ENCODE data around the gene SLIT3. TPM values are rescaled to one million over a fixed set of nuclear protein-coding genes. Genes with fewer than 3 reads are reported as not detected.

Gene SLIT3
- total RNA-seq, 1 donor from 2014 or later, result 3.2 TPM

DNA sequence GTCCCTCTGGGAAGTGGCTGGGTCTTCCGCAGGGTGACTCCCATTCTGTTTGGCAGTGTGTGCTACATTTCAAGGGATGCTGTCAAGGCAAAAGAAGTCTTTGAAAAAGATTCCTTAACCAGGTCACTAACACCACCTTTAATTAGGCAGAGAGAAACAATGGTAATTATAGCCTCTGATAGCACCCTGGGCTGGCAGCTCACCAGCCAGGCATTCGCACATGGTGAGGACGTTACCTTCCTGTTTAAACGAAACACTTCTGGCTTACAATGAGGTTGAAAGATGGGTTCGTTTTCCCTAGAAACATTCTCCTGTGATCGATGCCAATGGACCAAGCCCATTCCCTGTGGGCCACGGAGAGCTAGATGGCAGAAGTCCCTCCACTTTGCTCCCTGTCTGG, 491.7 kb downstream of the SLIT3 start:
- Mint-ChIP-seq H3K27me3 (ENCODE audit: unreplicated experiment) (peaks cover 8% of the 10 kb centered on the region), H3K4me3 (ENCODE audit: unreplicated experiment) (no peak overlapping the region), H3K27ac (ENCODE audit: unreplicated experiment) (no peak overlapping the region), H3K9me3 (ENCODE audit: unreplicated experiment) (no peaks in the 10 kb centered on the region), H3K36me3 (ENCODE audit: low read depth, unreplicated experiment) (no peaks in the 10 kb centered on the region), H3K4me1 (ENCODE audit: unreplicated experiment) (peaks cover 16% of the 10 kb centered on the region)
- TF ChIP-seq, protein P1, sequence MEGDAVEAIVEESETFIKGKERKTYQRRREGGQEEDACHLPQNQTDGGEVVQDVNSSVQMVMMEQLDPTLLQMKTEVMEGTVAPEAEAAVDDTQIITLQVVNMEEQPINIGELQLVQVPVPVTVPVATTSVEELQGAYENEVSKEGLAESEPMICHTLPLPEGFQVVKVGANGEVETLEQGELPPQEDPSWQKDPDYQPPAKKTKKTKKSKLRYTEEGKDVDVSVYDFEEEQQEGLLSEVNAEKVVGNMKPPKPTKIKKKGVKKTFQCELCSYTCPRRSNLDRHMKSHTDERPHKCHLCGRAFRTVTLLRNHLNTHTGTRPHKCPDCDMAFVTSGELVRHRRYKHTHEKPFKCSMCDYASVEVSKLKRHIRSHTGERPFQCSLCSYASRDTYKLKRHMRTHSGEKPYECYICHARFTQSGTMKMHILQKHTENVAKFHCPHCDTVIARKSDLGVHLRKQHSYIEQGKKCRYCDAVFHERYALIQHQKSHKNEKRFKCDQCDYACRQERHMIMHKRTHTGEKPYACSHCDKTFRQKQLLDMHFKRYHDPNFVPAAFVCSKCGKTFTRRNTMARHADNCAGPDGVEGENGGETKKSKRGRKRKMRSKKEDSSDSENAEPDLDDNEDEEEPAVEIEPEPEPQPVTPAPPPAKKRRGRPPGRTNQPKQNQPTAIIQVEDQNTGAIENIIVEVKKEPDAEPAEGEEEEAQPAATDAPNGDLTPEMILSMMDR (IDR thresholded peaks at IDR 0.05; ENCODE audit: unreplicated experiment), result no peak
- DNase-seq (ENCODE audit: low spot score), result no peak

DNA sequence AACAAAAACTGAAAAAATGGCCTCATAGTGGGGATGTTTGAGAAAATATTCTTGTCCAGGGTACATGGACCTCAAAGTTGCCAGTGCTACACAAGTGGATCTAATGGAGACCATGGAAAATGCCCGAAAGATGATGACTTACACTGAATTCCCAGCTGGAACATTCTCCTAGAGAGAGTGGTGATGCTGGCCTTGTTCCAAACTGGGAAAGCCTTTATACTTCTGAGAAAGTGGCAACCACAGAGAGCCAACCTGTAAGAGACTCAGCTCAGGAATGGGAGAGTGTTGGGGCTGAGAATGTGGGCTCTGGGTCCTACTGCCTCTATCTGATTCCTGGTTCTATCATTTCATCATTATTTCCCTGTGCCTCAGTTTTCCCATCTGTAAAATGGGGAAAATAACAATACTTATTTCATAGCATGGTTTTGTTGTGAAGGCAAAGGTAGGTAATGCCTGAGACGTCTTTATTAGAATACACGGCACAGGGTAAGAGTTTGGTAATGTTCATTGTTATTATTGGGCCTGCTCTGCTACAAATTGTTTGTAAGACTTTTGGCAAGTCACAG, 492.8 kb downstream of the SLIT3 start:
- no peak overlapping the region for H3K4me3 Mint-ChIP-seq (ENCODE audit: unreplicated experiment)
- peaks cover 8% of the 10 kb centered on the region for H3K27me3 Mint-ChIP-seq (ENCODE audit: unreplicated experiment)
- H3K36me3 Mint-ChIP-seq (ENCODE audit: low read depth, unreplicated experiment), result no peaks in the 10 kb centered on the region
- TF ChIP-seq, protein P1 (IDR thresholded peaks at IDR 0.05; ENCODE audit: unreplicated experiment), result no peak
- H3K27ac Mint-ChIP-seq (ENCODE audit: unreplicated experiment), result no peak overlapping the region
- DNase-seq (ENCODE audit: low spot score), result no peak
- no peaks in the 10 kb centered on the region for H3K9me3 Mint-ChIP-seq (ENCODE audit: unreplicated experiment)
- H3K4me1 Mint-ChIP-seq (ENCODE audit: unreplicated experiment), result peaks cover 14% of the 10 kb centered on the region

DNA sequence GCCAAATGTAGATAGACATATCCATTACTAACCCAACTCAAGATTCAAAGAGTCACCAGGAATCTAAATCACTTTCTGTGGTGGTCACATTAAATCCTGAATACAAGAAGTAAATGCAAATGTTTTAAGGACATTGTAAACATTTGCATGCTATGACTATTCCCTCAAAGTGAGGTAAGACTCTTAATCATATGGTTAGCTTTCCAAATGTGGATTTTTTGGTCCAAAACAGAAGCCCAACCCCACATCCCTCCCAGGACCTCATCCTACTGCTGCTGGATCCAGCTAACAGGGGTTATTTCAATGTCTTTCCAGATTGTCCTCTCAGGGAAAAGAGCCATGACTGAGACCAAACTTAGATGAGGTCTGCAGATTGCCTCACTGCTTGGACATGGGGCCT, 493.7 kb downstream of the SLIT3 start:
- no peaks in the 10 kb centered on the region for H3K9me3 Mint-ChIP-seq (ENCODE audit: unreplicated experiment)
- H3K4me3 Mint-ChIP-seq (ENCODE audit: unreplicated experiment), result no peak overlapping the region
- DNase-seq (ENCODE audit: low spot score), result no peak
- H3K4me1 Mint-ChIP-seq (ENCODE audit: unreplicated experiment), result peaks cover 14% of the 10 kb centered on the region
- TF ChIP-seq, protein P1 (IDR thresholded peaks at IDR 0.05; ENCODE audit: unreplicated experiment), result no peak
- no peaks in the 10 kb centered on the region for H3K36me3 Mint-ChIP-seq (ENCODE audit: low read depth, unreplicated experiment)
- H3K27me3 Mint-ChIP-seq (ENCODE audit: unreplicated experiment), result peaks cover 8% of the 10 kb centered on the region
- no peak overlapping the region for H3K27ac Mint-ChIP-seq (ENCODE audit: unreplicated experiment)

DNA sequence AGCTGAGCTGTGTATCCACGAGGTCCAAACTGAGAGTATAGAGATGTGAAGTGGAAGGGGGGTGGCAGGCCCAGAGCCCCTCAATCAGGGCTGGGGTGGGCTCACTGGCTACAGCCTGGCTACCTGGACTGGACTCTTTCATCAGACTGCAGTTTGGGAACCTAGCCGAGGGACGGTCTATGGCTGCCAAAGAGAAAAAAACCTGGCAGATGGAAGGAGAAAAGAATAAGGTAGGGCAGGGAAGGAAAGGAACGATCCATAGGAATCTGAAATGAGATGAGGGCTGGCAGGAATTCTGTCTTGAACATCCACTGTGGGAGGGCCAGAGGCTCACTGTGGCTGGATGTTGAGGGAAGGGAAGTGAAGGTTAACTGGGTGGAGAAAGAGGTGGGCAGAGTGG, 497.4 kb downstream of the SLIT3 start:
- Mint-ChIP-seq H3K36me3 (ENCODE audit: low read depth, unreplicated experiment) (no peaks in the 10 kb centered on the region), H3K4me1 (ENCODE audit: unreplicated experiment) (peaks cover 23% of the 10 kb centered on the region), H3K27ac (ENCODE audit: unreplicated experiment) (no peak overlapping the region)

DNA sequence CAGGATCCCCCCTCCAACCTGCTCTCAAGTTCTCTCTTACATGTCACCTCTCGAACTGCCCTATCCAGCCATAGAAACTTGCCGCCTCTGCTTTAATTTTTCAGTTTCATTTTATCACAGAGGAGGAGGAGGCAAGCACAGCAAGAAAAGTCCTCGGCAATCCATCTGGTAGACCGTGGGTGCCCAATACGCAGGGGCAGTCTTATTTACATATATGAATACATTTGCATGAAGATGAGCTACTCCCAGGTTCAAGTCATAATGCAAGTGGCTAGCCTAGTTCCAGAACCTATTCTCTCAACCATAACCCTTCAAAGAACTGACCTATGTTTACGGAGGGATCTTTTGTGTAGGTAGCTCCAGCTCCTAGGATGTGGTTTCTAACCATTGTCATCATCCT, 498.6 kb downstream of the SLIT3 start:
- H3K36me3 Mint-ChIP-seq (ENCODE audit: low read depth, unreplicated experiment), result no peaks in the 10 kb centered on the region
- peaks cover 23% of the 10 kb centered on the region for H3K4me1 Mint-ChIP-seq (ENCODE audit: unreplicated experiment)
- TF ChIP-seq, protein P1 (IDR thresholded peaks at IDR 0.05; ENCODE audit: unreplicated experiment), result no peak
- no peaks in the 10 kb centered on the region for H3K9me3 Mint-ChIP-seq (ENCODE audit: unreplicated experiment)
- H3K4me3 Mint-ChIP-seq (ENCODE audit: unreplicated experiment), result no peak overlapping the region
- H3K27me3 Mint-ChIP-seq (ENCODE audit: unreplicated experiment), result peaks cover 2% of the 10 kb centered on the region
- no peak for DNase-seq (ENCODE audit: low spot score)
- no peak overlapping the region for H3K27ac Mint-ChIP-seq (ENCODE audit: unreplicated experiment)

More for the DNA sequence above, 497.4 kb downstream of the SLIT3 start:
- Mint-ChIP-seq H3K9me3 (ENCODE audit: unreplicated experiment) (no peaks in the 10 kb centered on the region), H3K4me3 (ENCODE audit: unreplicated experiment) (no peak overlapping the region), H3K27me3 (ENCODE audit: unreplicated experiment) (peaks cover 5% of the 10 kb centered on the region)
- DNase-seq (ENCODE audit: low spot score), result no peak
- TF ChIP-seq, protein P1 (IDR thresholded peaks at IDR 0.05; ENCODE audit: unreplicated experiment), result no peak
